SK-N-SH treated with all-trans-retinoic acid at 6 μM for 48 hours (cell line): ENCODE data around the gene ARL15.

ENCODE experiments used
- ATAC-seq: fragments of 200-7000 bp; cut with Tn5 transposase; 3 replicates; pipeline ENCODE4 v1.9.1; 2020; ENCODE audit warnings: mild to moderate bottlenecking, moderate library complexity
- ARNTL ChIP-seq: fragments of 450-650 bp; formaldehyde crosslinking; IDR thresholded peaks from 2 replicates; pipeline ENCODE4 v1.5.0; 2020; ENCODE audit warnings: low read depth, mild to moderate bottlenecking, moderate library complexity, borderline replicate concordance
- BACH2 ChIP-seq: fragments of 250-450 bp; sonication (Bioruptor Pico); IDR thresholded peaks from 2 replicates; pipeline ENCODE4 v1.9.0; 2021; ENCODE audit warnings: mild to moderate bottlenecking, borderline replicate concordance
- CSDC2 ChIP-seq: fragments of 250-450 bp; sonication (Bioruptor Pico); IDR thresholded peaks from 2 replicates; pipeline ENCODE4 v1.5.0; 2020; ENCODE audit warnings: mild to moderate bottlenecking, moderate library complexity
- CSRNP3 ChIP-seq: fragments of 250-450 bp; sonication (Bioruptor Pico); IDR thresholded peaks from 2 replicates; pipeline ENCODE4 v1.5.1; 2021; ENCODE audit warnings: mild to moderate bottlenecking, moderate library complexity
- ESRRG ChIP-seq: fragments of 250-450 bp; sonication (Bioruptor Pico); IDR thresholded peaks from 2 replicates; pipeline ENCODE4 v1.6.1; 2021; ENCODE audit warnings: mild to moderate bottlenecking
- GLIS3 ChIP-seq: fragments of 250-450 bp; sonication (Bioruptor Pico); IDR thresholded peaks from 2 replicates; pipeline ENCODE4 v1.5.0; 2020; ENCODE audit warnings: mild to moderate bottlenecking, moderate library complexity
- ISL1 ChIP-seq: fragments of 250-450 bp; sonication (Bioruptor Pico); IDR thresholded peaks from 2 replicates; pipeline ENCODE4 v2.1.2; 2022; ENCODE audit warnings: mild to moderate bottlenecking, moderate library complexity
- OSR1 ChIP-seq: fragments of 250-450 bp; sonication (Bioruptor Pico); IDR thresholded peaks from 2 replicates; pipeline ENCODE4 v1.8.0; 2022; ENCODE audit warnings: moderate library complexity, mild to moderate bottlenecking, inconsistent platforms
- PPARA ChIP-seq: fragments of 250-450 bp; sonication (Bioruptor Pico); IDR thresholded peaks from 2 replicates; pipeline ENCODE4 v1.5.0; 2020; ENCODE audit warnings: mild to moderate bottlenecking, borderline replicate concordance
- RARB ChIP-seq: fragments of 250-450 bp; sonication (Bioruptor Pico); IDR thresholded peaks from 2 replicates; pipeline ENCODE4 v1.8.0; 2021; ENCODE audit warnings: mild to moderate bottlenecking, moderate library complexity
- SNAI2 ChIP-seq: fragments of 250-450 bp; sonication (Bioruptor Pico); IDR thresholded peaks from 2 replicates; pipeline ENCODE4 v1.5.0; 2020; ENCODE audit warnings: mild to moderate bottlenecking, moderate library complexity
- TCF4 ChIP-seq: fragments of 250-450 bp; sonication (Bioruptor Pico); IDR thresholded peaks from 2 replicates; pipeline ENCODE4 v1.8.0; 2021; ENCODE audit warnings: mild to moderate bottlenecking, moderate library complexity, borderline replicate concordance
- ZC3H10 ChIP-seq: fragments of 250-450 bp; sonication (Bioruptor Pico); IDR thresholded peaks from 2 replicates; pipeline ENCODE4 v1.5.1; 2021; ENCODE audit warnings: mild to moderate bottlenecking, moderate library complexity
- ZFP3 ChIP-seq: fragments of 250-450 bp; sonication (Bioruptor Pico); IDR thresholded peaks from 2 replicates; pipeline ENCODE4 v1.5.0; 2020; ENCODE audit warnings: mild to moderate bottlenecking, moderate library complexity
- ZFP30 ChIP-seq: fragments of 450-650 bp; formaldehyde crosslinking; IDR thresholded peaks from 2 replicates; pipeline ENCODE4 v1.5.0; 2022; ENCODE audit warnings: mild to moderate bottlenecking, moderate library complexity
- ZNF565 ChIP-seq: fragments of 450-650 bp; formaldehyde crosslinking; conservative IDR thresholded peaks from 2 replicates; pipeline ENCODE4 v1.5.0; 2020; ENCODE audit warnings: low read depth, mild to moderate bottlenecking, moderate library complexity
- ZNF70 ChIP-seq: fragments of 450-650 bp; formaldehyde crosslinking; IDR thresholded peaks from 2 replicates; pipeline ENCODE4 v1.5.0; 2020; ENCODE audit warnings: mild to moderate bottlenecking, moderate library complexity
- ZNF8 ChIP-seq: fragments of 450-650 bp; formaldehyde crosslinking; IDR thresholded peaks from 2 replicates; pipeline ENCODE4 v1.5.0; 2020; ENCODE audit warnings: mild to moderate bottlenecking, moderate library complexity
- TF ChIP-seq, protein P1 (sequence below): fragments of 250-450 bp; sonication (Bioruptor Pico); IDR thresholded peaks from 2 replicates; pipeline ENCODE4 v1.8.0; 2020; ENCODE audit warnings: mild to moderate bottlenecking, moderate library complexity, borderline replicate concordance
- TF ChIP-seq, protein P2 (sequence below): fragments of 250-450 bp; sonication (Bioruptor Pico); IDR thresholded peaks from 2 replicates; pipeline ENCODE4 v1.5.1; 2020; ENCODE audit warnings: low read depth, mild to moderate bottlenecking, moderate library complexity
- TF ChIP-seq, protein P3 (sequence below): fragments of 250-450 bp; sonication (Bioruptor Pico); IDR thresholded peaks from 2 replicates; pipeline ENCODE4 v1.5.0; 2020; ENCODE audit warnings: mild to moderate bottlenecking, moderate library complexity
- TF ChIP-seq, protein P4 (sequence below): fragments of 250-450 bp; sonication (Bioruptor Pico); IDR thresholded peaks from 2 replicates; pipeline ENCODE4 v1.8.0; 2021; ENCODE audit warnings: low read depth, mild to moderate bottlenecking, moderate library complexity, borderline replicate concordance

Gene ARL15

DNA sequence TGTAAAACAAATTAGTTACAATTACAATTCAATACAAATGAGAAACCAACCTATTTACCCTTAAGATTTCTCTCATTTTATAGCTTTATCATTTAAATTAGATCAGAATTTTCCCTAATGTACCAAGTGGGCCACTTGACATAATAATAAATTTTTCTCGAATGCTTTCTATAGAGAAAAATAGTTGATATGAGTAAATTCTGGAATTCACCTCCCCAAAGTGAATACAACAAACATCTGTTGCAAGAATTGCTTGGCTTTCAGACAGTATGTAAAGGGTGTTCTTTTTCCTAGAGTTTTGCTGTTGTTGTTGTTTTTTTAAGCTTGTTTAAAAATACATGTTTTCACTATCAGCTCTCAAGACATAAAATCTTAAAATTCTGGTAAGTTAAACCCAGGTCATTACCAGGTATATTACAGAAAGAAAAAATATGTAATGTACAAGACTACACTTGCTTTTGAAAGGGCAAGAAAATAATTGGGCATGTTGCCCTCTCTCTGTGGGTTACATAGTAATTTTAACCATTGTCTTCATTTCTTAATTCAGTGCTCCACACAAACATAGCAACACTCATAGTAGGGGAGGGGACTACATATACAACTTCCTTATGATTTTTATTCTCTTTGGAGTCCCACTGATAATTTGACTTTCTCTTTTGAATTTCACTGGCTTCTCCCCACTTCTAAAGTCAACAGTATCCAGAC is 200.6 kb downstream of the ARL15 start:
- ATAC-seq: no peak
- TF ChIP-seq, protein P1, sequence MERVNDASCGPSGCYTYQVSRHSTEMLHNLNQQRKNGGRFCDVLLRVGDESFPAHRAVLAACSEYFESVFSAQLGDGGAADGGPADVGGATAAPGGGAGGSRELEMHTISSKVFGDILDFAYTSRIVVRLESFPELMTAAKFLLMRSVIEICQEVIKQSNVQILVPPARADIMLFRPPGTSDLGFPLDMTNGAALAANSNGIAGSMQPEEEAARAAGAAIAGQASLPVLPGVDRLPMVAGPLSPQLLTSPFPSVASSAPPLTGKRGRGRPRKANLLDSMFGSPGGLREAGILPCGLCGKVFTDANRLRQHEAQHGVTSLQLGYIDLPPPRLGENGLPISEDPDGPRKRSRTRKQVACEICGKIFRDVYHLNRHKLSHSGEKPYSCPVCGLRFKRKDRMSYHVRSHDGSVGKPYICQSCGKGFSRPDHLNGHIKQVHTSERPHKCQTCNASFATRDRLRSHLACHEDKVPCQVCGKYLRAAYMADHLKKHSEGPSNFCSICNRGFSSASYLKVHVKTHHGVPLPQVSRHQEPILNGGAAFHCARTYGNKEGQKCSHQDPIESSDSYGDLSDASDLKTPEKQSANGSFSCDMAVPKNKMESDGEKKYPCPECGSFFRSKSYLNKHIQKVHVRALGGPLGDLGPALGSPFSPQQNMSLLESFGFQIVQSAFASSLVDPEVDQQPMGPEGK (CRISPR knock-in tag): no peak
- TF ChIP-seq OSR1 (CRISPR knock-in tag): no peak
- TF ChIP-seq TCF4 (CRISPR knock-in tag): no peak
- TF ChIP-seq ZFP3 (CRISPR knock-in tag): no peak
- TF ChIP-seq CSDC2 (CRISPR knock-in tag): no peak
- no peak for TF ChIP-seq BACH2 (CRISPR knock-in tag)
- TF ChIP-seq RARB (CRISPR knock-in tag): no peak
- TF ChIP-seq ZFP30 (CRISPR knock-in tag): no peak
- TF ChIP-seq ESRRG (CRISPR knock-in tag): no peak
- TF ChIP-seq, protein P2, sequence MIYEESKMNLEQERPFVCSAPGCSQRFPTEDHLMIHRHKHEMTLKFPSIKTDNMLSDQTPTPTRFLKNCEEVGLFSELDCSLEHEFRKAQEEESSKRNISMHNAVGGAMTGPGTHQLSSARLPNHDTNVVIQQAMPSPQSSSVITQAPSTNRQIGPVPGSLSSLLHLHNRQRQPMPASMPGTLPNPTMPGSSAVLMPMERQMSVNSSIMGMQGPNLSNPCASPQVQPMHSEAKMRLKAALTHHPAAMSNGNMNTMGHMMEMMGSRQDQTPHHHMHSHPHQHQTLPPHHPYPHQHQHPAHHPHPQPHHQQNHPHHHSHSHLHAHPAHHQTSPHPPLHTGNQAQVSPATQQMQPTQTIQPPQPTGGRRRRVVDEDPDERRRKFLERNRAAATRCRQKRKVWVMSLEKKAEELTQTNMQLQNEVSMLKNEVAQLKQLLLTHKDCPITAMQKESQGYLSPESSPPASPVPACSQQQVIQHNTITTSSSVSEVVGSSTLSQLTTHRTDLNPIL (CRISPR knock-in tag): no peak
- TF ChIP-seq ARNTL (CRISPR knock-in tag): no peak
- TF ChIP-seq ISL1 (CRISPR knock-in tag): no peak
- no peak for TF ChIP-seq ZC3H10
- TF ChIP-seq GLIS3: no peak
- TF ChIP-seq, protein P3, sequence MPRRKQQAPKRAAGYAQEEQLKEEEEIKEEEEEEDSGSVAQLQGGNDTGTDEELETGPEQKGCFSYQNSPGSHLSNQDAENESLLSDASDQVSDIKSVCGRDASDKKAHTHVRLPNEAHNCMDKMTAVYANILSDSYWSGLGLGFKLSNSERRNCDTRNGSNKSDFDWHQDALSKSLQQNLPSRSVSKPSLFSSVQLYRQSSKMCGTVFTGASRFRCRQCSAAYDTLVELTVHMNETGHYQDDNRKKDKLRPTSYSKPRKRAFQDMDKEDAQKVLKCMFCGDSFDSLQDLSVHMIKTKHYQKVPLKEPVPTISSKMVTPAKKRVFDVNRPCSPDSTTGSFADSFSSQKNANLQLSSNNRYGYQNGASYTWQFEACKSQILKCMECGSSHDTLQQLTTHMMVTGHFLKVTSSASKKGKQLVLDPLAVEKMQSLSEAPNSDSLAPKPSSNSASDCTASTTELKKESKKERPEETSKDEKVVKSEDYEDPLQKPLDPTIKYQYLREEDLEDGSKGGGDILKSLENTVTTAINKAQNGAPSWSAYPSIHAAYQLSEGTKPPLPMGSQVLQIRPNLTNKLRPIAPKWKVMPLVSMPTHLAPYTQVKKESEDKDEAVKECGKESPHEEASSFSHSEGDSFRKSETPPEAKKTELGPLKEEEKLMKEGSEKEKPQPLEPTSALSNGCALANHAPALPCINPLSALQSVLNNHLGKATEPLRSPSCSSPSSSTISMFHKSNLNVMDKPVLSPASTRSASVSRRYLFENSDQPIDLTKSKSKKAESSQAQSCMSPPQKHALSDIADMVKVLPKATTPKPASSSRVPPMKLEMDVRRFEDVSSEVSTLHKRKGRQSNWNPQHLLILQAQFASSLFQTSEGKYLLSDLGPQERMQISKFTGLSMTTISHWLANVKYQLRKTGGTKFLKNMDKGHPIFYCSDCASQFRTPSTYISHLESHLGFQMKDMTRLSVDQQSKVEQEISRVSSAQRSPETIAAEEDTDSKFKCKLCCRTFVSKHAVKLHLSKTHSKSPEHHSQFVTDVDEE (CRISPR knock-in tag): no peak
- no peak for TF ChIP-seq ZNF70 (CRISPR knock-in tag)
- no peak for TF ChIP-seq PPARA (CRISPR knock-in tag)
- no peak for TF ChIP-seq CSRNP3 (CRISPR knock-in tag)

- no peak for ATAC-seq
Observed at GRCh38 chr5:54108136-54108535, 202.2 kb downstream of the ARL15 start.

More at GRCh38 chr5:54108136-54108535, 202.2 kb downstream of the ARL15 start:
- TF ChIP-seq, protein P3 (CRISPR knock-in tag): no peak
- TF ChIP-seq SNAI2 (CRISPR knock-in tag) (no peak), ZNF565 (CRISPR knock-in tag) (no peak), PPARA (CRISPR knock-in tag) (no peak), ZNF70 (CRISPR knock-in tag) (no peak), CSRNP3 (CRISPR knock-in tag) (no peak), ARNTL (CRISPR knock-in tag) (no peak), GLIS3 (no peak), ZNF8 (no peak)
- TF ChIP-seq, protein P4, sequence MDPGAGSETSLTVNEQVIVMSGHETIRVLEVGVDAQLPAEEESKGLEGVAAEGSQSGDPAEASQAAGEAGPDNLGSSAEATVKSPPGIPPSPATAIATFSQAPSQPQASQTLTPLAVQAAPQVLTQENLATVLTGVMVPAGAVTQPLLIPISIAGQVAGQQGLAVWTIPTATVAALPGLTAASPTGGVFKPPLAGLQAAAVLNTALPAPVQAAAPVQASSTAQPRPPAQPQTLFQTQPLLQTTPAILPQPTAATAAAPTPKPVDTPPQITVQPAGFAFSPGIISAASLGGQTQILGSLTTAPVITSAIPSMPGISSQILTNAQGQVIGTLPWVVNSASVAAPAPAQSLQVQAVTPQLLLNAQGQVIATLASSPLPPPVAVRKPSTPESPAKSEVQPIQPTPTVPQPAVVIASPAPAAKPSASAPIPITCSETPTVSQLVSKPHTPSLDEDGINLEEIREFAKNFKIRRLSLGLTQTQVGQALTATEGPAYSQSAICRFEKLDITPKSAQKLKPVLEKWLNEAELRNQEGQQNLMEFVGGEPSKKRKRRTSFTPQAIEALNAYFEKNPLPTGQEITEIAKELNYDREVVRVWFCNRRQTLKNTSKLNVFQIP (CRISPR knock-in tag): no peak
- TF ChIP-seq, protein P2 (CRISPR knock-in tag): no peak
- TF ChIP-seq, protein P1 (CRISPR knock-in tag): no peak
